HS-5 (cell line): ENCODE data around the gene ARTN.

Source experiments
- DNase-seq: peaks from one replicate; pipeline ENCODE4 v3.0.0-alpha.2; 2012; ENCODE audit warnings: low read depth

The ARTN gene

DNA sequence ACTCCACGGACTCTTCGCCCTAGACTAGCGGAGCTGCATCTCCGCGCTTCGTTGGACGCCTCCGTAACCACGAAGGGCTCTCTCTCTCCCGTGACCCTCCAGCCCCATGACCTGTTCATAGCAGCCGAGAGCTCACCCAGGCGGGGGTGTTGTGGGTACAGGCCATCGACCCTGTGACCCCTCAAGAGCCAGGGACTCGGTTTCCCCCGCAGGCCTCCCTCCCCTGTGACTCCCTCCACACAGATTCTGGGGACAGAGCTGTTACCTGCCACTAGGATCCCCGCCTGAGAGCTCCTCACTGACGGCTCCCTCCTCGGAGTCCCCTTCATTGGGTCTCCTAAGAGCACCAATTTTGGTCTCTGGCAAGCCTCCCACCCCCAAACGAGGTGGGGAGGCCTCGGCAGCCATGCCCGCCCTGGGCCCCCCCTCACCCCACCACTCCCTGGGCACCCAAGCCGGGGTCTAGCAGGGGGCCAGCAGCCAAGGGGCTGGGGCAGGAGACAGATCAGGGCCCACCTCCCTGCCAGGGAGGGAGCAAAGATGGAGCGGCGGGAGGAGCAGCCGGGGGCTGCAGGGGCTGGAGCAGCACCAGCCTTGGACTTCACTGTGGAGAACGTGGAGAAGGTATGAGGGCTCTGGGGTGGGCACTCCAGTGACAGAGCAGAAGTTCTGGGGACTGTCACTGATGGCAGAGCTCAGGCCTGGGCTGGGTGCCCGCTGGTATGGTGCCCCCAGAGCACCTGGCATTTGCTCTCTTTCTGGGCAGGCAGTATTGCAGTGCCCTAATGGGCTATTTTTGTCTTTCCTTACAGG lies 13.7 kb downstream of the ARTN start:
- no peak for DNase-seq

- no peak for DNase-seq
Measured at GRCh38 chr1:43947874-43948437, 14.4 kb downstream of the ARTN start.

DNA sequence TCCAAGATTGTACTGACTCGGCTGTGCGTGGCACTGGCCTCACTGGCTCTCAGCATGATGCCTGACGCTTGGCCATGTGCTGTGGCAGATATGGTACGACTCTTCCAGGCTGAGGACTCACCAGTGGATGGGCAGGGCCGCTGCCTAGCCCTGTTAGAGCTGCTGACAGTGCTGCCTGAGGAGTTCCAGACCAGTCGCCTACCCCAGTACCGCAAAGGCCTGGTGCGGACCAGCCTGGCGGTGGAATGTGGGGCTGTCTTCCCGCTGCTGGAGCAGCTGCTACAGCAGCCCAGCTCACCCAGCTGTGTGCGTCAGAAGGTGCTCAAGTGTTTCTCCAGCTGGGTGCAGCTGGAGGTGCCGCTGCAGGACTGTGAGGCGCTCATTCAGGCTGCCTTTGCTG lies 16.1 kb downstream of the ARTN start:
- no peak for DNase-seq

- DNase-seq, result no peak
Measured at GRCh38 chr1:43951021-43951985, 17.7 kb downstream of the ARTN start.

DNA sequence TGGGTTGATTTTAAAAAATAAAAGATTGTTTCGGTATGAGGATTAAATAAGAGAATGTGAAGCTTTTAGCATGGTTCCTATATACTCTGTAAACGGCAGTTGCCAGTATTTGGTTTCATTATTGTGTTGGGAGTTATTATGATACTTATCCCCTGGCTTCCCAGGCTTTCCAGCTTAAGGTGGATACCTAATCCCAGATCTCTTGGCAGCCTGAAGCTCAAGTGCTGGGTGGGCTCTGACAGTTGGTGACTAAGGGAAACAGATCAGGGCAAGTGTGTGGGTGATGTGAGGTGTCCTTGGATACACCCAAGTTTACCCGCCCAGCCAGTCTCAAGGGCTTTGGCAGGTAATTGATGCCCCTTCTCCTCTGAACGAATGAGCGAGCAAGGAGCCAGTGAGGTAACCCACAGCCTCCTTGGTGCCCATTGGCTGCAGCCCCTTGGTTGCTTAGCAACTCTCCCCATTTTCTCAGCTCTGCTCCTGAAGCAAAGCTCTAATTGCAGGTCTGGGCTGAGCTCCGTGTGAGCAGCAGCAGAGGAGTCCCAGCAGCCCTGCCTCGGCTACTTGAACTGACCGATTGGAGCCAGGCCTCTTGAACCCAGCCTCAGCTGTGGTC lies 19.2 kb downstream of the ARTN start:
- DNase-seq, result no peak

- DNase-seq, result no peak
Measured at GRCh38 chr1:43953361-43953760, 19.8 kb downstream of the ARTN start.

GRCh38 chr1:43954036-43954435 lies 20.4 kb downstream of the ARTN start:
- no peak for DNase-seq

DNA sequence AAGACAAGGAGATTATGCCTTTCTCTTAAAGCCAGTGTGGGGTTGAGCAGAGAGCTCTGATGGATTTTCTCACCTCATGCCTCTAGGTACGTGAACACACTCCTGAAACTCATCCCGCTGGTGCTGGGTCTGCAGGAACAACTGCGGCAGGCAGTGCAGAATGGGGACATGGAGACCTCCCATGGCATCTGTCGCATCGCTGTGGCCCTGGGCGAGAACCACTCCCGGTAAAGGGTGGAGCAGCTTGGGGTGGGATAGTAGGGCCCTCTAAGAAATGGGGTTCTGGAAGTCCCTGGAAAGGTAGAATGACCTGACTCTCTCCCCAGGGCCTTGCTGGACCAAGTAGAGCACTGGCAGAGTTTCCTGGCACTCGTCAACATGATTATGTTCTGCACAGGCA lies 22.6 kb downstream of the ARTN start:
- DNase-seq, result no peak

GRCh38 chr1:43957407-43958040 lies 23.9 kb downstream of the ARTN start:
- no peak for DNase-seq

GRCh38 chr1:43958351-43959255 lies 25.0 kb downstream of the ARTN start:
- DNase-seq, result no peak

DNA sequence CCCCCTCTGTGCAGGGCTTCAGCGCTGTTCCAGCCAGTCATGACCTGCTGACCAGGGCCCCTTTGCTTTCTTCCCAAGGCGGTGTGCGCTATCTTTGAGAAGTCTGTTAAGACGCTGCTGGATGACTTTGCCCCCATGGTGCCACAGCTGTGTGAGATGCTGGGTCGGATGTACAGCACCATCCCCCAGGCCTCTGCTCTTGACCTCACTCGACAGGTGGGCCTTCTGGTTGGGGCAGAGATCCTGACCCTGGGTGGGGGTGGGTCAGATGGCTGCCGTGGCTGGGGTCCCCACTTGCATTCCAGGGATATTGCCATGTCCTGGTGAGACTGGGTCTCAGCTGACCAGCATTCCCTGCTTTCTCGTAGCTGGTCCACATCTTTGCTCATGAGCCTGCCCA lies 27.2 kb downstream of the ARTN start:
- no peak for DNase-seq

GRCh38 chr1:43961692-43962091 lies 28.1 kb downstream of the ARTN start:
- no peak for DNase-seq

GRCh38 chr1:43962324-43962723 lies 28.7 kb downstream of the ARTN start:
- no peak for DNase-seq

- DNase-seq, result no peak
Measured at GRCh38 chr1:43963006-43963405, 29.4 kb downstream of the ARTN start.

- no peak for DNase-seq
Measured at GRCh38 chr1:43963890-43964289, 30.3 kb downstream of the ARTN start.

DNA sequence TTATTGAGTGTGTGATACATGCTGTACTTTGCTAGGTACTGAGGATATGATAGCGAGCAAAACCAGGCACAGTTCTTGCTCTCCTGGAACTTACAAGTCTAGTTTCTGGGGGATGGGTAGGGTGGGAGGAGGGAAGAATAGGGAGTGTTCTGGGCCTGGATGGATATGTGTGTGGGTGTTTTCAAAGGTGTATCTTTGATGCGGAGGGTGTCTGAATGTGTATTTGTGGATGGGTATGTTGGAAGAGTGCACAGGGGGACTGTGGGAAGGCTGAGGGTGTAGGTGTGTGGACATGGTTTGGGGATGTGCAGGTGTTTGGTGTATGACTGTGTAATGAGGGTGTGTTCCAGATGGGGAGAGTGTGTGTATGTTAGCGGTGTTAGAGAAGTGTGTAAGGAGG lies 31.7 kb downstream of the ARTN start:
- no peak for DNase-seq

DNA sequence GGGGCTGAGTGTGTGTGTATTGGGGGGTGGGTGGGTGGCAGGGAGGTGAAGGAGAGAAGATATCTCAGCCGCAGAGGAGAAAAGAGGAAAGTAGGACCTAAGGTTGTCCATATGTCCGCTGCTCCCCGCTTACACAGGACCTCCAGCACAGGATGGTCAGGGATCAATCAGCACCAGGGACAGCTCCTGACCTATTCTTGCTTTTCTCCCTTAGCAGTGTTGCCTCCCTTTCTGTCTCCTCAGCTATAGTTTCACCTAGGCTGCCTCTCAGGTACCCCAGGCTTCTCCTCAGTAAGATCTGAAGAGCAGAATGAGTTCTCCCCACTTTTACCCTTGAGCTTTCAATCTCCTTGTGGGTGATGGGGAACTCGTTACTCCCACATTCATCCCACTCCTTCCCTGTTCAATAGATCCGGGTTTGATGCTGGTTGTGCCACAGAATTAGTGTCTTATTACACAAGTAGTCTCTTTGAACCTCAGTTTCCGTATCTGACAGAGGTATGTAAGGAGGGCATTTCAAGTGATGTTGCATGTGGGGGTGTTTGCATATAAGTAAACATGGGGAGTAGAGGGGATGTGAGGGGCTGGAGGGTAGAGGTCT lies 34.8 kb downstream of the ARTN start:
- DNase-seq, result no peak

DNA sequence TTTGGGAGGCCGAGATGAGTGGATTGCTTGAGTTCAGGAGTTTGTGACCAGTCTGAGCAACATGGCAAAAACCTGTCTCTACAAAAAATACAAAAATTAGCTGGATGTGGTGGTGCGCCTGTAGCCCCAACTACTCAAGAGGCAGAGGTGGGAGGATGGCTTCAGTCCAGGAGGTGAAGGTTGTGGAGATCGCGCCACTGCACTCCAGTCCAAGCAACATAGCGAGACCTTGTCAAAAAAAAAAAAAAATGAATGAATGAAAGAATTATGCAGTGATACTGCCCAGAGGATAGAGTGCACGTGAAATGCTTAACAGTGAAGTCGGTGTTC lies 35.8 kb downstream of the ARTN start:
- DNase-seq, result no peak

GRCh38 chr1:43969746-43970466 lies 36.3 kb downstream of the ARTN start, which contains the start of gene DPH2:
TSS of gene DPH2 (plus strand) at chr1:43970010. CDS start at chr1:43970176, 166 bp downstream.
- DNase-seq, result peak; percentile 84

- no peak for DNase-seq
Measured at GRCh38 chr1:43970502-43970901, 36.9 kb downstream of the ARTN start.
